GM12878 (cell line): ENCODE results near the gene CACNA1A. TPM values are rescaled to one million over a fixed set of nuclear protein-coding genes. Genes with fewer than 3 reads are reported as not detected.

Source experiments
- ATAC-seq: fragments of 200-7000 bp; cut with Tn5 transposase; 3 replicates; pipeline ENCODE4 v1.9.1; 2020; ENCODE audit warnings: mild to moderate bottlenecking, moderate library complexity
- BruUV-seq: library from RNA; stranded (reverse); fragments of 400-500 nt; replicated peaks from 2 replicates; lab custom pipeline; 2021; lab: Mats Ljungman, UMichigan
- CTCF ChIA-PET: fragments of 300-600 bp; sonication (Branson Sonifier 250); formaldehyde crosslinking; extraction: SDS; loops from one replicate; lab custom pipeline; 2021; ENCODE audit warnings: inconsistent platforms; lab: Yijun Ruan, JAX
- POLR2A ChIA-PET: fragments of 350-600 bp; formaldehyde crosslinking; extraction: SDS; loops from one replicate; lab custom pipeline; 2021; ENCODE audit warnings: inconsistent platforms; lab: Charles Lee
- RAD21 ChIA-PET: fragments of 300-600 bp; sonication (Branson Sonifier 250); formaldehyde crosslinking; loops from one replicate; lab custom pipeline; 2023; ENCODE audit warnings: antibody characterized with exemption; ENCODE audit not compliant: unreplicated experiment; lab: Charles Lee
- SMC1A ChIA-PET: fragments of 300-600 bp; sonication (Branson Sonifier 250); formaldehyde crosslinking; loops from one replicate; lab custom pipeline; 2023; ENCODE audit not compliant: unreplicated experiment, uncharacterized antibody; lab: Charles Lee
- DNase-seq: peaks from one replicate; pipeline ENCODE4 v3.0.0-alpha.2; 2011; ENCODE audit warnings: low read depth, low spot score
- FAIRE-seq: peaks from 3 replicates; lab custom pipeline; 2011; peaks lifted over from hg19 to GRCh38; lab: Jason Lieb, UNC
- H2AFZ ChIP-seq: 2 replicates; pipeline ENCODE4 v1.6.0; 2011; ENCODE audit warnings: low read depth, low read length, control low read depth; ENCODE audit not compliant: control insufficient read depth
- H3K27ac ChIP-seq: 2 replicates; pipeline ENCODE4 v1.5.1; 2011; ENCODE audit warnings: control low read depth; ENCODE audit not compliant: control insufficient read depth, insufficient read depth
- H3K27me3 ChIP-seq, 2 experiments: replicated peaks in 1 of 2; 2 replicates each; pipeline versions ENCODE4 v1.6.0 to v1.6.1; 2011; ENCODE audit warnings: low read length in 1 of 2; ENCODE audit not compliant: control insufficient read depth in 2 of 2, insufficient read depth in 2 of 2
- H3K36me3 ChIP-seq, 2 experiments: 2 replicates each; pipeline ENCODE4 v1.5.1; 2011; ENCODE audit warnings: low read length in 1 of 2; ENCODE audit not compliant: control insufficient read depth in 2 of 2, insufficient read depth in 2 of 2
- H3K4me1 ChIP-seq: 2 replicates; pipeline ENCODE4 v1.6.1; 2011; ENCODE audit warnings: mild to moderate bottlenecking, low read length, moderate library complexity, mixed read lengths; ENCODE audit not compliant: control insufficient read depth, insufficient read depth
- H3K4me2 ChIP-seq: 2 replicates; pipeline ENCODE4 v1.6.0; 2011; ENCODE audit warnings: control low read depth; ENCODE audit not compliant: control insufficient read depth, insufficient read depth
- H3K4me3 ChIP-seq: fragments of 200-600 bp; sonication (generic); 2 replicates; pipeline ENCODE4 v1.5.1; 2016
- H3K79me2 ChIP-seq: 2 replicates; pipeline ENCODE4 v1.6.0; 2011; ENCODE audit warnings: low read length; ENCODE audit not compliant: control insufficient read depth, insufficient read depth
- H3K9ac ChIP-seq: 2 replicates; pipeline ENCODE4 v1.8.0; 2011; ENCODE audit warnings: low read length, control low read depth, mixed read lengths; ENCODE audit not compliant: control insufficient read depth, insufficient read depth
- H3K9me3 ChIP-seq: replicated peaks from 3 replicates; pipeline ENCODE4 v1.5.1; 2011; ENCODE audit warnings: mild to moderate bottlenecking, low read length; ENCODE audit not compliant: control insufficient read depth, insufficient read depth
- H4K20me1 ChIP-seq: 2 replicates; pipeline ENCODE4 v1.6.0; 2011; ENCODE audit not compliant: control insufficient read depth, insufficient read depth
- BHLHE40 ChIP-seq, 2 experiments: fragments of 450-650 bp in 1 of 2; IDR thresholded peaks; 2 replicates each; pipeline ENCODE4 v1.6.1; 2011 to 2017; ENCODE audit warnings: low read depth in 2 of 2, borderline replicate concordance in 1 of 2, improper control_type of control experiment in 1 of 2, low read length in 1 of 2, mild to moderate bottlenecking in 1 of 2
- BRCA1 ChIP-seq: IDR thresholded peaks from 2 replicates; pipeline ENCODE4 v1.6.1; 2011; ENCODE audit warnings: low read depth, low read length, improper control_type of control experiment
- CEBPB ChIP-seq, 2 experiments: fragments of 150-350 bp in 1 of 2; IDR thresholded peaks; 2 replicates each; pipeline ENCODE4 v1.6.1; 2012 to 2014; ENCODE audit warnings: low read depth in 2 of 2, low read length in 2 of 2, borderline replicate concordance in 1 of 2, inconsistent platforms in 1 of 2
- CREB1 ChIP-seq: IDR thresholded peaks from 2 replicates; pipeline ENCODE4 v1.6.1; 2012; ENCODE audit warnings: low read depth, mild to moderate bottlenecking, inconsistent platforms
- FOXK2 ChIP-seq: fragments of 450-650 bp; IDR thresholded peaks from 2 replicates; pipeline ENCODE4 v1.6.1; 2017; ENCODE audit warnings: mild to moderate bottlenecking, moderate library complexity
- MLLT1 ChIP-seq: fragments of 450-650 bp; IDR thresholded peaks from 2 replicates; pipeline ENCODE4 v1.6.1; 2016; ENCODE audit warnings: mild to moderate bottlenecking
- MXI1 ChIP-seq: fragments of 150-350 bp; IDR thresholded peaks from 2 replicates; pipeline ENCODE4 v1.6.1; 2011; ENCODE audit warnings: low read depth, mild to moderate bottlenecking, inconsistent platforms, low read length, improper control_type of control experiment
- PAX8 ChIP-seq: fragments of 450-650 bp; IDR thresholded peaks from 2 replicates; pipeline ENCODE4 v1.6.1; 2017; ENCODE audit warnings: mild to moderate bottlenecking, moderate library complexity
- TCF12 ChIP-seq: IDR thresholded peaks from 2 replicates; pipeline ENCODE4 v1.6.1; 2011; ENCODE audit warnings: low read depth, mild to moderate bottlenecking, low read length
- WGBS: methylation state at CpG from one replicate; pipeline ENCODE4 v1.1.6; 2016; ENCODE audit warnings: low lambda C conversion rate; ENCODE audit not compliant: insufficient replicate concordance, insufficient coverage; ENCODE audit errors: missing lambda C conversion rate; 5-methylcytosine and 5-hydroxymethylcytosine counted together
- in situ Hi-C: fragments of 300-500 bp; cut with MboI; formaldehyde crosslinking; loops from 9 replicates; pipeline ENCODE4 v1.14.3; 2018; ENCODE audit warnings: mixed read lengths
- intact Hi-C: fragments of 100-400 bp; cut with micrococcal nuclease; formaldehyde crosslinking; loops from one replicate; pipeline ENCODE4 v1.14.2; 2022; ENCODE audit not compliant: unreplicated experiment
- polyA plus RNA-seq, 11 experiments: library from polyadenylated mRNA; depleted of rRNA in 4 of 11; unstranded in 6 of 11; stranded (reverse) in 5 of 11; fragments of >200 nt; fragmentation: Nextera tagmentation in 4 of 11; fragmentation: Illumina TruSeq in 1 of 11; extraction: Ambion mirVana in 4 of 11; extraction: Trizol in 1 of 11; gene quantifications; 1 replicate in 1 of 11; 2 replicates in 10 of 11; pipeline versions ENCODE4 v1.2.1 to v1.2.3, GENCODE V29; 2011 to 2016; ENCODE audit warnings: inconsistent platforms in 2 of 11, missing spikeins in 2 of 11, low read depth in 1 of 11
- total RNA-seq, 4 experiments: library from RNA; depleted of rRNA in 3 of 4; stranded (reverse); fragments of >200 nt in 3 of 4; fragmentation: Illumina TruSeq in 1 of 4; extraction: Trizol in 1 of 4; gene quantifications; 2 replicates each; pipeline versions ENCODE4 v1.2.1 to v1.2.3, GENCODE V29; 2013 to 2021
- TF ChIP-seq, protein P1 (sequence below): fragments of 450-650 bp; IDR thresholded peaks from 2 replicates; pipeline ENCODE4 v1.6.1; 2016; ENCODE audit warnings: mild to moderate bottlenecking, moderate library complexity, borderline replicate concordance

The CACNA1A gene
- total and polyA plus RNA-seq, 10 of the 15 experiments (the other 5 are each of a cell fraction or from before 2014, with no cell fraction given) = 1.1 to 4.4 (median 2.5) TPM

DNA sequence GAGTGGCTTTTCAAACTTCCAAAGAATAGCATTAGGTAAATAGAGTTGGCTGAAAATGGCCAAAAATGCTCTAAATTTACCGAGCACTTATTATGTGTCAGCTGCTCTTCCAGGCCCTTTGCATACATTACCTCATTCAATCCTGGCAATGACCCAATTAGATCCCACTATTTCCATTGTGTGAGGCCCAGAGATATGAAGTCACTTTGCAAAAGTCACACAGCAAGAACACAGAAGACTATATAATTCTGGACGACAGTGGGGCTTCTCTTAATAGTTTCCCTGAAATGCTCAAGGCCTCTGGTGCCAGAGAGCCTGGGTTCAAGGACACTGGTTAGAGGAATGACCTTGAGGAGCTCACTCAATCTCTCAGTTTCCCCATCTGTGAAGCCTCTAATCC, 209.3 kb downstream of the CACNA1A start:
- SMC1A ChIA-PET = no interaction called here
- Histone ChIP-seq H3K27me3 (peaks cover 0 to 3% of the 10 kb centered on the region in 2 experiments; a peak in 3 of 4 replicates), H2AFZ (no peak overlapping the region), H3K9ac (no peak overlapping the region), H3K4me1 (no peaks in the 10 kb centered on the region), H3K79me2 (no peaks in the 10 kb centered on the region), H3K9me3 (no peaks in the 10 kb centered on the region), H3K4me3 (no peak overlapping the region), H3K4me2 (no peak overlapping the region), H3K36me3 (no peaks in the 10 kb centered on the region), H4K20me1 (no peaks in the 10 kb centered on the region), H3K27ac (no peak overlapping the region)
- no TSS peak for BruUV-seq
- RAD21 ChIA-PET = no interaction called here
- CTCF ChIA-PET = no interaction called here
- in situ Hi-C loops = loop anchor here (25.0 kb wide), 1 partner anchor 765 kb away; the partner anchor contains the start of genes MISP3 and PALM3
- DNase-seq (no peak), ATAC-seq (no peak), FAIRE-seq (no peak)
- 3% methylated on average over 2 of the region's 2 CpGs for WGBS
- intact Hi-C loops = no loop called here
- TF ChIP-seq BRCA1 (no peak), FOXK2 (no peak), TCF12 (no peak), BHLHE40 (IDR thresholded peaks at IDR 0.05; ENCODE audit: borderline replicate concordance in 1 of 2, low read depth in 2 of 2, low read length in 1 of 2) (no peak), PAX8 (no peak), CREB1 (no peak), CEBPB (IDR thresholded peaks at IDR 0.05; ENCODE audit: borderline replicate concordance in 1 of 2, low read depth in 2 of 2, low read length in 2 of 2) (no peak), MLLT1 (no peak), MXI1 (no peak)
- TF ChIP-seq, protein P1, sequence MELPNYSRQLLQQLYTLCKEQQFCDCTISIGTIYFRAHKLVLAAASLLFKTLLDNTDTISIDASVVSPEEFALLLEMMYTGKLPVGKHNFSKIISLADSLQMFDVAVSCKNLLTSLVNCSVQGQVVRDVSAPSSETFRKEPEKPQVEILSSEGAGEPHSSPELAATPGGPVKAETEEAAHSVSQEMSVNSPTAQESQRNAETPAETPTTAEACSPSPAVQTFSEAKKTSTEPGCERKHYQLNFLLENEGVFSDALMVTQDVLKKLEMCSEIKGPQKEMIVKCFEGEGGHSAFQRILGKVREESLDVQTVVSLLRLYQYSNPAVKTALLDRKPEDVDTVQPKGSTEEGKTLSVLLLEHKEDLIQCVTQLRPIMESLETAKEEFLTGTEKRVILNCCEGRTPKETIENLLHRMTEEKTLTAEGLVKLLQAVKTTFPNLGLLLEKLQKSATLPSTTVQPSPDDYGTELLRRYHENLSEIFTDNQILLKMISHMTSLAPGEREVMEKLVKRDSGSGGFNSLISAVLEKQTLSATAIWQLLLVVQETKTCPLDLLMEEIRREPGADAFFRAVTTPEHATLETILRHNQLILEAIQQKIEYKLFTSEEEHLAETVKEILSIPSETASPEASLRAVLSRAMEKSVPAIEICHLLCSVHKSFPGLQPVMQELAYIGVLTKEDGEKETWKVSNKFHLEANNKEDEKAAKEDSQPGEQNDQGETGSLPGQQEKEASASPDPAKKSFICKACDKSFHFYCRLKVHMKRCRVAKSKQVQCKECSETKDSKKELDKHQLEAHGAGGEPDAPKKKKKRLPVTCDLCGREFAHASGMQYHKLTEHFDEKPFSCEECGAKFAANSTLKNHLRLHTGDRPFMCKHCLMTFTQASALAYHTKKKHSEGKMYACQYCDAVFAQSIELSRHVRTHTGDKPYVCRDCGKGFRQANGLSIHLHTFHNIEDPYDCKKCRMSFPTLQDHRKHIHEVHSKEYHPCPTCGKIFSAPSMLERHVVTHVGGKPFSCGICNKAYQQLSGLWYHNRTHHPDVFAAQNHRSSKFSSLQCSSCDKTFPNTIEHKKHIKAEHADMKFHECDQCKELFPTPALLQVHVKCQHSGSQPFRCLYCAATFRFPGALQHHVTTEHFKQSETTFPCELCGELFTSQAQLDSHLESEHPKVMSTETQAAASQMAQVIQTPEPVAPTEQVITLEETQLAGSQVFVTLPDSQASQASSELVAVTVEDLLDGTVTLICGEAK = no peak
- POLR2A ChIA-PET = no interaction called here
